Measurements from ENCODE around the gene DIAPH3.

- TF ChIP-seq CTCF (IDR thresholded peaks at IDR 0.05) (no peak), ZFX (IDR thresholded peaks at IDR 0.05; ENCODE audit: borderline replicate concordance) (no peak)
These were observed 634 bp upstream of the DIAPH3 start for GRCh38 chr13:60164234-60164889.

Data from 22Rv1 (cell line).